Sigmoid colon (tissue), 7 donors: ENCODE measurements around the gene RIPOR3. TPM values are rescaled to one million over a fixed set of nuclear protein-coding genes. Genes with fewer than 3 reads are reported as not detected.
"Not testable (repeated sequence)": the region's sequence is repeated elsewhere in the genome, so short reads cannot be mapped to it uniquely, and the experiment has no call there.

Source experiments
- DNase-seq: peaks from one replicate; pipeline ENCODE4 v3.0.0-alpha.2; 2019
- H3K27ac ChIP-seq, 4 donors: fragments of 200-600 bp; sonication (generic); one replicate each; pipeline ENCODE4 v1.5.1; 2016 to 2019; ENCODE audit warnings: mild to moderate bottlenecking in 1 of 4
- H3K27me3 ChIP-seq, 3 donors: fragments of 200-600 bp; sonication (generic); one replicate each; pipeline ENCODE4 v1.5.1; 2019; ENCODE audit warnings: mild to moderate bottlenecking in 1 of 3
- H3K36me3 ChIP-seq, 4 donors: fragments of 200-600 bp; sonication (generic); one replicate each; pipeline ENCODE4 v1.5.1; 2016 to 2019
- H3K4me1 ChIP-seq, 4 donors: fragments of 200-600 bp; sonication (generic); one replicate each; pipeline ENCODE4 v1.5.1; 2017 to 2019
- H3K4me3 ChIP-seq, 4 donors: fragments of 200-600 bp; sonication (generic); one replicate each; pipeline ENCODE4 v1.5.1; 2017 to 2019; ENCODE audit warnings: mild to moderate bottlenecking in 2 of 4, moderate library complexity in 1 of 4
- H3K9me3 ChIP-seq, 4 donors: fragments of 200-600 bp in 3 of 4; sonication (generic) in 3 of 4; one replicate each; pipeline versions ENCODE4 v1.5.1 to v1.6.1; 2013 to 2019
- CTCF ChIP-seq, 4 experiments: fragments of 450-650 bp in 3 of 4; fragments of 200-600 bp in 1 of 4; IDR thresholded peaks; one replicate each; pipeline ENCODE4 v1.5.1; 2016 to 2019; ENCODE audit warnings: antibody characterized with exemption in 4 of 4, mild to moderate bottlenecking in 3 of 4, moderate library complexity in 2 of 4
- EP300 ChIP-seq, 4 donors: sonication (generic); formaldehyde crosslinking; IDR thresholded peaks; one replicate each; pipeline ENCODE4 v1.6.1; 2017; ENCODE audit warnings: antibody characterized with exemption in 4 of 4
- POLR2A ChIP-seq, 2 donors: fragments of 450-650 bp; IDR thresholded peaks; one replicate each; pipeline ENCODE4 v1.6.1; 2016; ENCODE audit warnings: antibody characterized with exemption in 2 of 2, mild to moderate bottlenecking in 2 of 2, moderate library complexity in 2 of 2
- POLR2AphosphoS5 ChIP-seq, 4 donors: sonication (generic); formaldehyde crosslinking; IDR thresholded peaks; one replicate each; pipeline ENCODE4 v1.6.1; 2017; ENCODE audit warnings: antibody characterized with exemption in 4 of 4
- WGBS, 2 donors: extraction: QIAGEN DNeasy Blood & Tissue Kit; methylation state at CpG; one replicate each; pipeline ENCODE4 v1.1.7; 2013; 5-methylcytosine and 5-hydroxymethylcytosine counted together
- intact Hi-C: fragments of 100-400 bp; cut with DNase I; formaldehyde crosslinking; loops from one replicate; pipeline ENCODE4 v1.15.1; 2023
- polyA plus RNA-seq, 3 donors: library from polyadenylated mRNA; stranded (reverse); fragments of 200-250 nt; gene quantifications; one replicate each; pipeline ENCODE4 v1.2.3, GENCODE V29; 2013
- total RNA-seq, 4 donors: library from RNA; depleted of rRNA; stranded (reverse); fragments of >200 nt; gene quantifications; one replicate each; pipeline ENCODE4 v1.1.0, GENCODE V29; 2016
- donor health status: healthy with polysubstance abuse.
- donor health status: Bipolar disorder and iron deficiency.
- donor health status: healthy.

Gene RIPOR3
- total and polyA plus RNA-seq, 7 donors = 0.92 to 28.0 (median 9.4) TPM

- H3K4me1 ChIP-seq = no peaks in the 10 kb centered on the region
- H3K9me3 ChIP-seq = no peaks in the 10 kb centered on the region
- H3K27me3 ChIP-seq = no peaks in the 10 kb centered on the region
- TF ChIP-seq POLR2A (IDR thresholded peaks at IDR 0.05) (no peak), POLR2AphosphoS5 (IDR thresholded peaks at IDR 0.05) (no peak), CTCF (IDR thresholded peaks at IDR 0.05) (no peak), EP300 (IDR thresholded peaks at IDR 0.05) (no peak)
- intact Hi-C loops = no loop called here
- WGBS, 2 donors = 86 to 89% methylated on average over 4 of the region's 4 CpGs
- no peak overlapping the region for H3K27ac ChIP-seq
- no peak for DNase-seq
- H3K36me3 ChIP-seq = no peaks in the 10 kb centered on the region
- no peak overlapping the region for H3K4me3 ChIP-seq
Observed at GRCh38 chr20:50704514-50704913, 13.2 kb upstream of the RIPOR3 start.

GRCh38 chr20:50703651-50704438 is 12.5 kb upstream of the RIPOR3 start:
- H3K27ac ChIP-seq, H3K9me3 ChIP-seq, H3K27me3 ChIP-seq, DNase-seq, H3K4me1 ChIP-seq, H3K4me3 ChIP-seq, H3K36me3 ChIP-seq, intact Hi-C loops: not testable (repeated sequence)
- 83 to 85% methylated on average over 9 of the region's 9 CpGs for WGBS, 2 donors

- no peak overlapping the region for H3K4me3 ChIP-seq
- no peaks in the 10 kb centered on the region for H3K27me3 ChIP-seq
- no peaks in the 10 kb centered on the region for H3K36me3 ChIP-seq
- 85% methylated on average over 11 of the region's 11 CpGs for WGBS, 2 donors
- no peak for DNase-seq
- intact Hi-C loops = no loop called here
- TF ChIP-seq POLR2A (IDR thresholded peaks at IDR 0.05) (no peak), POLR2AphosphoS5 (IDR thresholded peaks at IDR 0.05) (no peak), EP300 (IDR thresholded peaks at IDR 0.05) (no peak), CTCF (IDR thresholded peaks at IDR 0.05) (no peak)
- H3K27ac ChIP-seq = no peak overlapping the region
- no peaks in the 10 kb centered on the region for H3K9me3 ChIP-seq
- no peaks in the 10 kb centered on the region for H3K4me1 ChIP-seq
Observed at GRCh38 chr20:50701041-50701963, 10.0 kb upstream of the RIPOR3 start.

- WGBS, 2 donors = 94 to 97% methylated on average over 5 of the region's 5 CpGs
- no peak for DNase-seq
- Histone ChIP-seq H3K36me3 (no peaks in the 10 kb centered on the region), H3K9me3 (no peaks in the 10 kb centered on the region), H3K27me3 (no peaks in the 10 kb centered on the region), H3K4me1 (peaks cover 0 to 7% (median 0%) of the 10 kb centered on the region in 4 donors), H3K27ac (no peak overlapping the region), H3K4me3 (no peak overlapping the region)
- intact Hi-C loops = no loop called here
- TF ChIP-seq POLR2A (IDR thresholded peaks at IDR 0.05) (no peak), POLR2AphosphoS5 (IDR thresholded peaks at IDR 0.05) (no peak), EP300 (IDR thresholded peaks at IDR 0.05) (no peak), CTCF (IDR thresholded peaks at IDR 0.05) (no peak)
Observed at GRCh38 chr20:50699688-50700087, 8.3 kb upstream of the RIPOR3 start.

GRCh38 chr20:50698255-50698654 is 6.9 kb upstream of the RIPOR3 start:
- H3K4me3 ChIP-seq, H3K9me3 ChIP-seq, H3K27ac ChIP-seq, intact Hi-C loops, DNase-seq, H3K27me3 ChIP-seq, H3K4me1 ChIP-seq, H3K36me3 ChIP-seq: not testable (repeated sequence)
- 96% methylated on average over 7 of the region's 7 CpGs for WGBS, 2 donors
